ENCODE results near the gene NOS1AP.

The NOS1AP gene

DNA sequence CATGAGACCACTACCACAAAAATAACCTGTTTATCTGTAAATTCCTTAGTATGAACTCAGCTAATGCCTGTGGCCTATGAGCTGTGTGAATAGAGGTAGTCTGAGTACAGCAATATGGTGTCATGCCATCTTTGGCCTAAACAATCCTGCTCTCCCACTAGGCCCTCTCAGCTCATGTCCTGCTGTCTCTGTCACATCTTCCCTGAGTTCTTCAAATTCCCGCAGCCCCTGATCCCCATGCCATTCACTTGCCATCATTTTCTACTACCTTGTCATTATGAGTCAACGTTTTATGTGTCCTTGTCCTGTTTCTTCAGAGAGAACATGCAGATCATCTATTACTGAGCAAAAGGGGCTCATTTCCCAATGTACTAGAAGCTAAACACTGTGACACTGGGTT is 181.6 kb downstream of the NOS1AP start:
- Histone ChIP-seq H4K91ac (ENCODE audit: low read length) (no peak overlapping the region), H3K9me3 (ENCODE audit: control insufficient read depth, low read length) (no peaks in the 10 kb centered on the region), H3K23ac (ENCODE audit: low read length in 2 of 2) (no peak overlapping the region), H3K36me3 (ENCODE audit: control insufficient read depth in 1 of 2, insufficient read depth in 2 of 2, low read depth in 1 of 2, low read length in 2 of 2) (no peaks in the 10 kb centered on the region), H2AFZ (ENCODE audit: low read depth, low read length) (no peak overlapping the region), H3K27me3 (ENCODE audit: control insufficient read depth in 1 of 2, insufficient read depth in 1 of 2, low read length in 2 of 2) (peaks cover 0 to 11% of the 10 kb centered on the region in 2 experiments), H3K79me1 (replicated peaks; ENCODE audit: low read length, poor library complexity, severe bottlenecking) (no peaks in the 10 kb centered on the region), H4K8ac (ENCODE audit: low read length) (no peak overlapping the region), H2AK5ac (ENCODE audit: low read length, severe bottlenecking) (no peak overlapping the region), H2BK15ac (ENCODE audit: low read depth, poor library complexity, severe bottlenecking) (no peak overlapping the region), H3K4me1 (ENCODE audit: control insufficient read depth, insufficient read depth, low read depth, low read length) (no peaks in the 10 kb centered on the region), H3K14ac (ENCODE audit: low read length in 2 of 2) (no peak overlapping the region), H3K27ac (ENCODE audit: low read length, poor library complexity, severe bottlenecking) (no peak overlapping the region), H2BK12ac (ENCODE audit: low read length in 2 of 2) (no peak overlapping the region), H3K4ac (ENCODE audit: low read depth in 1 of 2, low read length in 2 of 2) (no peak overlapping the region), H2BK5ac (ENCODE audit: low read depth, low read length, poor library complexity, severe bottlenecking) (no peak overlapping the region), H3K9ac (ENCODE audit: low read length) (no peak overlapping the region), H3K4me3 (ENCODE audit: insufficient read depth in 1 of 2, low read depth in 1 of 2, low read length in 2 of 2) (no peak overlapping the region), H3K18ac (ENCODE audit: low read depth in 1 of 2, low read length in 2 of 2) (no peak overlapping the region), H2BK120ac (ENCODE audit: low read depth, low read length) (no peak overlapping the region), H3K4me2 (ENCODE audit: low read length, poor library complexity, severe bottlenecking) (no peak overlapping the region)
- 89% methylated on average over 2 of the region's 2 CpGs for WGBS
- DNase-seq = no peak

DNA sequence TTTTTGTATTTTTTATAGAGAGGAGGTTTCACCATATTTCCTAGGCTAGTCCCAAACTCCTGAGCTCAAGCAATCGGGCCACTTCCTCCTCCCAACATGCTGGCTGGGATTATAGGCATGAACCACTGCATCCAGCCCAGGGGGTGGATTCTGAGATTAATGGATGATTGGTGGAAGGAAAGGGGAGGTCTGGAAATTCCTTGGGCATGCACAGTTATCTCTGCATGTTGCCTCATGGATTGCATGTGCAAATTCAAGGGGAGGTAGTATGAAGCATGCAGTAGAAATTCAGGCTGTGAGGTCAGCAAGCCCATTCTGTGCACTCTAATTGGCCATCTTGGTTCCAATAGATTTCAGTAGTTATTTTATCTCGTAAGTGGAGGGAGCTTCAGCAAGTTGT is 182.7 kb downstream of the NOS1AP start:
- H3K79me1 ChIP-seq (replicated peaks; ENCODE audit: low read length, poor library complexity, severe bottlenecking) = no peaks in the 10 kb centered on the region
- no peak overlapping the region for H3K23ac ChIP-seq (ENCODE audit: low read length in 2 of 2)
- H2BK15ac ChIP-seq (ENCODE audit: low read depth, poor library complexity, severe bottlenecking) = no peak overlapping the region
- no peak overlapping the region for H3K14ac ChIP-seq (ENCODE audit: low read length in 2 of 2)
- H3K9ac ChIP-seq (ENCODE audit: low read length) = no peak overlapping the region
- no peak overlapping the region for H3K4me3 ChIP-seq (ENCODE audit: insufficient read depth in 1 of 2, low read depth in 1 of 2, low read length in 2 of 2)
- no peaks in the 10 kb centered on the region for H3K4me1 ChIP-seq (ENCODE audit: control insufficient read depth, insufficient read depth, low read depth, low read length)
- no peaks in the 10 kb centered on the region for H3K36me3 ChIP-seq (ENCODE audit: control insufficient read depth in 1 of 2, insufficient read depth in 2 of 2, low read depth in 1 of 2, low read length in 2 of 2)
- no peak overlapping the region for H2BK5ac ChIP-seq (ENCODE audit: low read depth, low read length, poor library complexity, severe bottlenecking)
- no peak overlapping the region for H2BK12ac ChIP-seq (ENCODE audit: low read length in 2 of 2)
- H4K8ac ChIP-seq (ENCODE audit: low read length) = no peak overlapping the region
- H3K27ac ChIP-seq (ENCODE audit: low read length, poor library complexity, severe bottlenecking) = no peak overlapping the region
- WGBS = 80% methylated on average over 1 of the region's 2 CpGs
- no peak overlapping the region for H3K4ac ChIP-seq (ENCODE audit: low read depth in 1 of 2, low read length in 2 of 2)
- H3K27me3 ChIP-seq (ENCODE audit: control insufficient read depth in 1 of 2, insufficient read depth in 1 of 2, low read length in 2 of 2) = peaks cover 0 to 14% of the 10 kb centered on the region in 2 experiments
- H3K18ac ChIP-seq (ENCODE audit: low read depth in 1 of 2, low read length in 2 of 2) = no peak overlapping the region
- H3K4me2 ChIP-seq (ENCODE audit: low read length, poor library complexity, severe bottlenecking) = no peak overlapping the region
- H3K9me3 ChIP-seq (ENCODE audit: control insufficient read depth, low read length) = no peaks in the 10 kb centered on the region
- H2BK120ac ChIP-seq (ENCODE audit: low read depth, low read length) = no peak overlapping the region
- H2AK5ac ChIP-seq (ENCODE audit: low read length, severe bottlenecking) = no peak overlapping the region
- H4K91ac ChIP-seq (ENCODE audit: low read length) = no peak overlapping the region
- no peak for DNase-seq
- H2AFZ ChIP-seq (ENCODE audit: low read depth, low read length) = no peak overlapping the region

DNA sequence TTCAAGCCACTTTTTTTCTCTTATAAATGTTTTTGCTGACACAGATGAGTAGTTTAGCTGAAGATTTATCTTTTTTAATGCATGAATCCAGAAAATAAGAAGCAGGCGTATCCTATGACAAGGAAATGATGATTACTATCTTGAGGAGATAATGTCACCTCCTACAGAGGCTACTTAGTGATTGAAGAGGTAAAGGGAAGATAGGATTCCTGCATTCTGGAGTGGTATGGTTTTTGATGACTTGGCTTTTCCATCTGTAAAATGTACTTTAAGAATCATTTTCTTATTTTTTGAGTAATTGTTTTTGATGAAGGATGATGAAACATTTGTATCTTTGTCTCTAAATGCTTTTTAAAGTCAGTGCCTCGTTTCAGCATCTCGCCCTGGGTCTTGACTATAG is 184.3 kb downstream of the NOS1AP start:
- Histone ChIP-seq H3K36me3 (ENCODE audit: control insufficient read depth in 1 of 2, insufficient read depth in 2 of 2, low read depth in 1 of 2, low read length in 2 of 2) (no peaks in the 10 kb centered on the region), H4K8ac (ENCODE audit: low read length) (no peak overlapping the region), H2BK15ac (ENCODE audit: low read depth, poor library complexity, severe bottlenecking) (no peak overlapping the region), H3K27ac (ENCODE audit: low read length, poor library complexity, severe bottlenecking) (no peak overlapping the region), H3K18ac (ENCODE audit: low read depth in 1 of 2, low read length in 2 of 2) (no peak overlapping the region), H2AK5ac (ENCODE audit: low read length, severe bottlenecking) (no peak overlapping the region), H2BK12ac (ENCODE audit: low read length in 2 of 2) (no peak overlapping the region), H3K4me1 (ENCODE audit: control insufficient read depth, insufficient read depth, low read depth, low read length) (no peaks in the 10 kb centered on the region), H3K9ac (ENCODE audit: low read length) (no peak overlapping the region), H3K4me3 (ENCODE audit: insufficient read depth in 1 of 2, low read depth in 1 of 2, low read length in 2 of 2) (no peak overlapping the region), H3K14ac (ENCODE audit: low read length in 2 of 2) (no peak overlapping the region), H3K79me1 (replicated peaks; ENCODE audit: low read length, poor library complexity, severe bottlenecking) (no peaks in the 10 kb centered on the region), H4K91ac (ENCODE audit: low read length) (no peak overlapping the region), H2BK120ac (ENCODE audit: low read depth, low read length) (no peak overlapping the region), H3K9me3 (ENCODE audit: control insufficient read depth, low read length) (no peaks in the 10 kb centered on the region), H3K4me2 (ENCODE audit: low read length, poor library complexity, severe bottlenecking) (no peak overlapping the region), H3K4ac (ENCODE audit: low read depth in 1 of 2, low read length in 2 of 2) (no peak overlapping the region), H3K27me3 (ENCODE audit: control insufficient read depth in 1 of 2, insufficient read depth in 1 of 2, low read length in 2 of 2) (peaks cover 0 to 18% of the 10 kb centered on the region in 2 experiments), H2BK5ac (ENCODE audit: low read depth, low read length, poor library complexity, severe bottlenecking) (no peak overlapping the region), H2AFZ (ENCODE audit: low read depth, low read length) (no peak overlapping the region), H3K23ac (ENCODE audit: low read length in 2 of 2) (no peak overlapping the region)
- DNase-seq = no peak
- WGBS = 92% methylated on average over 3 of the region's 3 CpGs

DNA sequence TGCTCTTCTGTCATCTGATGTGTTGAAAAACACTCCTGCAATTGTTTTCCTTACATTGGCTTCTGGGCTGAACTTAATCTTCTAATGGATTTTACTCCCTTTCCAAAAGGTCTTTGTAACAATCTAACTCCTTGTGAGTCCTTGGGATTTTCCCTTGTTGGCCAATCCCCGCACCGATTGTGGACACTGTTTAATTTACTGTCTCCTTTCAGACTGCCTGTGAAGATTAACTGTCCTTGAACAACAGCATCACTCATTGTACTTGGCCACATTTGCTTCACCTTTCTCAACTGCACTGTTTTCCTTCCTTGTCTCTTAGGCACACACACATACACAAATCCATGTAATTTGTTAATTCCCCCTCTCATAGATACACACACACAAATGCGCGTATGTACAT is 186.8 kb downstream of the NOS1AP start:
- no peak overlapping the region for H2BK15ac ChIP-seq (ENCODE audit: low read depth, poor library complexity, severe bottlenecking)
- no peak overlapping the region for H4K91ac ChIP-seq (ENCODE audit: low read length)
- H3K9me3 ChIP-seq (ENCODE audit: control insufficient read depth, low read length) = no peaks in the 10 kb centered on the region
- H4K8ac ChIP-seq (ENCODE audit: low read length) = no peak overlapping the region
- no peak overlapping the region for H3K18ac ChIP-seq (ENCODE audit: low read depth in 1 of 2, low read length in 2 of 2)
- H3K27me3 ChIP-seq (ENCODE audit: control insufficient read depth in 1 of 2, insufficient read depth in 1 of 2, low read length in 2 of 2) = peaks cover 0 to 25% of the 10 kb centered on the region in 2 experiments
- H3K4ac ChIP-seq (ENCODE audit: low read depth in 1 of 2, low read length in 2 of 2) = no peak overlapping the region
- no peaks in the 10 kb centered on the region for H3K4me1 ChIP-seq (ENCODE audit: control insufficient read depth, insufficient read depth, low read depth, low read length)
- no peak overlapping the region for H3K9ac ChIP-seq (ENCODE audit: low read length)
- no peak overlapping the region for H2AFZ ChIP-seq (ENCODE audit: low read depth, low read length)
- no peaks in the 10 kb centered on the region for H3K36me3 ChIP-seq (ENCODE audit: control insufficient read depth in 1 of 2, insufficient read depth in 2 of 2, low read depth in 1 of 2, low read length in 2 of 2)
- no peak overlapping the region for H2BK5ac ChIP-seq (ENCODE audit: low read depth, low read length, poor library complexity, severe bottlenecking)
- H3K4me3 ChIP-seq (ENCODE audit: insufficient read depth in 1 of 2, low read depth in 1 of 2, low read length in 2 of 2) = no peak overlapping the region
- H2BK120ac ChIP-seq (ENCODE audit: low read depth, low read length) = no peak overlapping the region
- 72% methylated on average over 4 of the region's 4 CpGs for WGBS
- no peak overlapping the region for H3K14ac ChIP-seq (ENCODE audit: low read length in 2 of 2)
- H3K79me1 ChIP-seq (replicated peaks; ENCODE audit: low read length, poor library complexity, severe bottlenecking) = no peaks in the 10 kb centered on the region
- peak; percentile 29 for DNase-seq
- no peak overlapping the region for H2AK5ac ChIP-seq (ENCODE audit: low read length, severe bottlenecking)
- H3K27ac ChIP-seq (ENCODE audit: low read length, poor library complexity, severe bottlenecking) = no peak overlapping the region
- no peak overlapping the region for H3K4me2 ChIP-seq (ENCODE audit: low read length, poor library complexity, severe bottlenecking)
- no peak overlapping the region for H2BK12ac ChIP-seq (ENCODE audit: low read length in 2 of 2)
- H3K23ac ChIP-seq (ENCODE audit: low read length in 2 of 2) = no peak overlapping the region
